DND-41 (cell line): ENCODE data around the gene ARHGAP6.

Experiments
- ATAC-seq: fragments of 200-7000 bp; cut with Tn5 transposase; 3 replicates; pipeline ENCODE4 v1.9.1; 2021; ENCODE audit warnings: low read depth; ENCODE audit not compliant: insufficient read depth
- DNase-seq: peaks from one replicate; pipeline ENCODE4 v3.0.0-alpha.2; 2020
- H2AFZ ChIP-seq: 2 replicates; pipeline ENCODE4 v1.6.0; 2012; ENCODE audit warnings: low read depth, low read length
- H3K27ac ChIP-seq: 2 replicates; pipeline ENCODE4 v1.5.1; 2012; ENCODE audit warnings: low read length, inconsistent platforms
- H3K27me3 ChIP-seq: fragments of 200-600 bp; sonication (generic); 2 replicates; pipeline ENCODE4 v1.6.0; 2012; ENCODE audit warnings: low read length, mild to moderate bottlenecking, inconsistent platforms; ENCODE audit not compliant: insufficient read depth, poor library complexity
- H3K36me3 ChIP-seq: 2 replicates; pipeline ENCODE4 v1.5.1; 2012; ENCODE audit warnings: low read length, inconsistent platforms; ENCODE audit not compliant: insufficient read depth
- H3K4me1 ChIP-seq: 2 replicates; pipeline ENCODE4 v1.5.1; 2012; ENCODE audit warnings: mild to moderate bottlenecking, low read length; ENCODE audit not compliant: insufficient read depth
- H3K4me2 ChIP-seq: 2 replicates; pipeline ENCODE4 v1.6.0; 2012; ENCODE audit warnings: mild to moderate bottlenecking, moderate library complexity, low read length, inconsistent platforms; ENCODE audit not compliant: insufficient read depth
- H3K4me3 ChIP-seq, 2 experiments: fragments of 200-600 bp in 1 of 2; shearing (Covaris generic) in 1 of 2; 2 replicates each; pipeline ENCODE4 v1.5.1; 2012 to 2016; ENCODE audit warnings: inconsistent platforms in 2 of 2, low read length in 2 of 2, mild to moderate bottlenecking in 2 of 2, low read depth in 1 of 2, moderate library complexity in 1 of 2
- H3K79me2 ChIP-seq: 2 replicates; pipeline ENCODE4 v1.6.0; 2012; ENCODE audit warnings: low read length, inconsistent platforms; ENCODE audit not compliant: insufficient read depth
- H3K9ac ChIP-seq: 2 replicates; pipeline ENCODE4 v1.6.0; 2012; ENCODE audit warnings: low read depth, mild to moderate bottlenecking, inconsistent platforms, low read length, moderate library complexity
- H3K9me3 ChIP-seq: 2 replicates; pipeline ENCODE4 v1.5.1; 2012; ENCODE audit warnings: low read length, moderate library complexity, mild to moderate bottlenecking, inconsistent platforms; ENCODE audit not compliant: insufficient read depth, severe bottlenecking
- H4K20me1 ChIP-seq: 2 replicates; pipeline ENCODE4 v1.6.0; 2012; ENCODE audit warnings: low read length; ENCODE audit not compliant: insufficient read depth
- EZH2 ChIP-seq: IDR thresholded peaks from 3 replicates; pipeline ENCODE4 v1.6.1; 2012; ENCODE audit warnings: borderline replicate concordance, low read depth, mild to moderate bottlenecking, moderate library complexity, low read length, inconsistent platforms; ENCODE audit not compliant: severe bottlenecking
- TF ChIP-seq, protein P1 (sequence below): IDR thresholded peaks from 2 replicates; pipeline ENCODE4 v1.5.1; 2012; ENCODE audit warnings: borderline replicate concordance, low read length, moderate library complexity, mild to moderate bottlenecking; ENCODE audit not compliant: poor library complexity, severe bottlenecking; ENCODE audit errors: extremely low read depth

ARHGAP6 gene

DNA sequence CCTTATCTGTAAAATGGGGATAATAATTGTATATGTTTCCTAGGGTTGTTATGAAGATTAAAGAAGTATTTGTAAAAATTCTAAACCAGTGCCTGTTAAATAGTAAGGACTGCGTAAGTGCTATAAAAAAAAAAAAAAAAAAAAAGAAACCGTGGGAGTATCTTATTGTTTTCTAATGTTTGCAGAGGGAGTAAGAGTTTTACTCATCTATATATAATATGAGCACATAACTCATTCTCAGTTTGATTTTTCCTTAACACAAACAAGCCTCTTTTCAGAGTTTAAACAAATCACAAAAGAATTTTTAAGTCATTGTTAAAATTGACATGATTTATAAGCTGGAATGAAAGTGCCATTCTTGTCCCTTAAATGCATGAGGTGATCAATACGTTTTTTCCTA is 267.6 kb downstream of the ARHGAP6 start:
- H3K4me2 ChIP-seq, result no peak overlapping the region
- H3K27ac ChIP-seq, result no peak overlapping the region
- no peaks in the 10 kb centered on the region for H3K9me3 ChIP-seq
- H4K20me1 ChIP-seq, result no peaks in the 10 kb centered on the region
- H3K36me3 ChIP-seq, result no peaks in the 10 kb centered on the region
- H3K4me1 ChIP-seq, result no peaks in the 10 kb centered on the region
- H3K9ac ChIP-seq, result no peak overlapping the region
- H2AFZ ChIP-seq, result no peak overlapping the region
- H3K79me2 ChIP-seq, result no peaks in the 10 kb centered on the region
- TF ChIP-seq EZH2, result no peak
- TF ChIP-seq, protein P1, sequence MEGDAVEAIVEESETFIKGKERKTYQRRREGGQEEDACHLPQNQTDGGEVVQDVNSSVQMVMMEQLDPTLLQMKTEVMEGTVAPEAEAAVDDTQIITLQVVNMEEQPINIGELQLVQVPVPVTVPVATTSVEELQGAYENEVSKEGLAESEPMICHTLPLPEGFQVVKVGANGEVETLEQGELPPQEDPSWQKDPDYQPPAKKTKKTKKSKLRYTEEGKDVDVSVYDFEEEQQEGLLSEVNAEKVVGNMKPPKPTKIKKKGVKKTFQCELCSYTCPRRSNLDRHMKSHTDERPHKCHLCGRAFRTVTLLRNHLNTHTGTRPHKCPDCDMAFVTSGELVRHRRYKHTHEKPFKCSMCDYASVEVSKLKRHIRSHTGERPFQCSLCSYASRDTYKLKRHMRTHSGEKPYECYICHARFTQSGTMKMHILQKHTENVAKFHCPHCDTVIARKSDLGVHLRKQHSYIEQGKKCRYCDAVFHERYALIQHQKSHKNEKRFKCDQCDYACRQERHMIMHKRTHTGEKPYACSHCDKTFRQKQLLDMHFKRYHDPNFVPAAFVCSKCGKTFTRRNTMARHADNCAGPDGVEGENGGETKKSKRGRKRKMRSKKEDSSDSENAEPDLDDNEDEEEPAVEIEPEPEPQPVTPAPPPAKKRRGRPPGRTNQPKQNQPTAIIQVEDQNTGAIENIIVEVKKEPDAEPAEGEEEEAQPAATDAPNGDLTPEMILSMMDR, result no peak
- H3K4me3 ChIP-seq, result no peak overlapping the region
- DNase-seq, result no peak
- no peak for ATAC-seq
- no peaks in the 10 kb centered on the region for H3K27me3 ChIP-seq

DNA sequence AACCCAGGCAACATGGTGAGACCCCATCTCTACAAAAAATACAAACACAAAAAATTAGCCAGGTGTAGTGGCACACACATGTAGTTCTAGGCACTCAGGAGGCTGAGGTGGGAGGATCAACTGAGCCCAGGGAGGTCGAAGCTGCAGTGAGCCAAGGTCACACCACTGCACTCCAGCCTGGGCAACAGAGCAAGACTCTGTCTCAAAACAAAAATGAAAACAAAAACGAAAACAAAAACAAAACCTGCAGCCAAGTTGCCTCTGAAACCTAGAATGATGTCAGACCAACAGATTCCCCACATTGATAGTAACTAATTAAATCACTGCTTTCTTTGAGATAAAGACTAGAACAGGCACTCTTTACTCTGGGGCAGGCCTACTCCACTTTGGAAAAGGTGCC is 268.0 kb downstream of the ARHGAP6 start:
- TF ChIP-seq, protein P1, result no peak
- TF ChIP-seq EZH2, result no peak
- ATAC-seq (no peak), DNase-seq (no peak)
- Histone ChIP-seq H3K27ac (no peak overlapping the region), H3K9ac (no peak overlapping the region), H3K4me3 (no peak overlapping the region), H3K27me3 (no peaks in the 10 kb centered on the region), H3K36me3 (no peaks in the 10 kb centered on the region), H2AFZ (no peak overlapping the region), H3K79me2 (no peaks in the 10 kb centered on the region), H3K9me3 (no peaks in the 10 kb centered on the region), H3K4me2 (no peak overlapping the region), H4K20me1 (no peaks in the 10 kb centered on the region), H3K4me1 (no peaks in the 10 kb centered on the region)

DNA sequence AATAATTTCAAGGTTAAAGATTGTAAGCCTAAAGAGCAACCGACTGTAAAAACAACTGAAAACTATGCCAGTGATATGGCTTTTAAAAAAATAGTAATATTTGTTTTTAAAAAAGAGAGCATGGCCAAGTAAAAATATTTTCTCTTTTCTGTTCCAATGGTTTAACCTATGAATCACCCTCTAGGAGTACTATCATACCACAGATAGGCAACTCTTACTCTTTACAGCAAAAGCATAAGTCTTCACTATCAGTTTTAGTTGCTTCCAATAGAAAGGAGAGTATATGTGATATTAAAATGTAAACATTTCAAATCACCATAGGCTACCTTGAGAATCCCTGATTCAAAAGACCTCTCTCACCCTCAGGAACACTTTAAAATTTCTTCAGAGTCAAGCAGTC is 269.9 kb downstream of the ARHGAP6 start:
- H3K79me2 ChIP-seq, result no peaks in the 10 kb centered on the region
- H3K27ac ChIP-seq, result no peak overlapping the region
- H3K27me3 ChIP-seq, result no peaks in the 10 kb centered on the region
- no peak overlapping the region for H3K4me2 ChIP-seq
- TF ChIP-seq, protein P1, result no peak
- no peak for TF ChIP-seq EZH2
- H2AFZ ChIP-seq, result no peak overlapping the region
- H3K4me1 ChIP-seq, result no peaks in the 10 kb centered on the region
- no peak overlapping the region for H3K9ac ChIP-seq
- DNase-seq, result no peak
- no peaks in the 10 kb centered on the region for H4K20me1 ChIP-seq
- H3K9me3 ChIP-seq, result no peaks in the 10 kb centered on the region
- no peak for ATAC-seq
- H3K4me3 ChIP-seq, result no peak overlapping the region
- H3K36me3 ChIP-seq, result no peaks in the 10 kb centered on the region

DNA sequence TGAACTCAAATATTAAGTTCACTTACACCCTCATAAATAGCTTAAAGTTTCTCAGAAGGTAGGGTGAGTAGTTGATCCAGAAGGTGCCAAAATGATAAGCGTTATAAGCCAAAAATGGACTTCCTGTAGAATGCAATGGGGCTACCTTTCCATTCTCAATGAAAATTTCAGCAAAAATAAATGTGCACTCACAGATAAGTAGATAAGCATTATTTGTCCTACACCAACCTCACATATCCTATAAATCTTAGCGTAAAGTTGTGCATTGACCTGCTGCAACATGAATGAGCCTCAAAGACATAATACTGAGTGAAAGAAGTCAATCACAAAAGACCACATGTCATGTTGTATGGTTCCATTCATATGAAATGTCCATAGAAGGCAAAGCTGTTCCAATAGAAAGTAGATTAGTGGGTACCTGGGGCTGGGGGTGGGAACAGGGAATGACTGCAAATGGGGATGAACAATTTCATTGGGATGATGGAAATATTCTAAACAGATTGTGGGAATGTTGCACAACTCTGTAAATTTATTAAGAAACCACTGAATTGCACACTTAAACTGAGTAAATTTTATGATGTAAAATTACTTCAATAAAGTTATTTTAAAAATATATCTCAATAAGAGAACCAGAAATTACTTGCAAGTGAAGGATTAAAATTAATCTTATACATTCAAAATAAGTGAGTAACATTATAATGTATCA is 271.6 kb downstream of the ARHGAP6 start:
- Histone ChIP-seq H2AFZ (no peak overlapping the region), H3K9me3 (no peaks in the 10 kb centered on the region), H3K4me1 (no peaks in the 10 kb centered on the region), H3K27me3 (no peaks in the 10 kb centered on the region), H4K20me1 (no peaks in the 10 kb centered on the region), H3K36me3 (no peaks in the 10 kb centered on the region), H3K4me3 (no peak overlapping the region), H3K27ac (no peak overlapping the region), H3K9ac (no peak overlapping the region), H3K79me2 (no peaks in the 10 kb centered on the region), H3K4me2 (no peak overlapping the region)
- DNase-seq (no peak), ATAC-seq (no peak)
- no peak for TF ChIP-seq EZH2
- TF ChIP-seq, protein P1, result no peak
